Kidney (tissue), 14 donors: ENCODE data around the gene KDM5C. TPM values are rescaled to one million over a fixed set of nuclear protein-coding genes. Genes with fewer than 3 reads are reported as not detected.

Source experiments
- DNase-seq, 5 donors: peaks; one replicate each; pipeline ENCODE4 v3.0.0-alpha.2; 2013 to 2020
- FAIRE-seq: peaks from 2 replicates; lab custom pipeline; 2012; peaks lifted over from hg19 to GRCh38; lab: Jason Lieb, UNC
- H3K27ac ChIP-seq, 2 donors: one replicate each; pipeline ENCODE4 v1.7.0; 2013; ENCODE audit warnings: low read depth in 2 of 2, low read length in 2 of 2, inconsistent platforms in 1 of 2
- H3K27me3 ChIP-seq: one replicate; pipeline ENCODE4 v1.7.1; 2013; ENCODE audit warnings: low read length, inconsistent platforms; ENCODE audit not compliant: control insufficient read depth, insufficient read depth
- H3K36me3 ChIP-seq, 3 donors: one replicate each; pipeline versions ENCODE4 v1.7.0 to v1.7.1; 2013; ENCODE audit warnings: low read length in 3 of 3, control low read depth in 1 of 3, inconsistent platforms in 1 of 3; ENCODE audit not compliant: insufficient read depth in 3 of 3, control insufficient read depth in 2 of 3
- H3K4me1 ChIP-seq, 3 donors: one replicate each; pipeline versions ENCODE4 v1.7.0 to v1.7.1; 2013; ENCODE audit warnings: low read length in 3 of 3, inconsistent platforms in 1 of 3, low read depth in 1 of 3; ENCODE audit not compliant: control insufficient read depth in 2 of 3, insufficient read depth in 2 of 3
- H3K4me3 ChIP-seq, 3 donors: one replicate each; pipeline versions ENCODE4 v1.7.0 to v1.8.1; 2013; ENCODE audit warnings: low read length in 3 of 3, control low read depth in 1 of 3, inconsistent platforms in 1 of 3
- H3K9ac ChIP-seq, 3 donors: one replicate each; pipeline versions ENCODE4 v1.7.0 to v1.7.1; 2013; ENCODE audit warnings: low read length in 3 of 3, control low read depth in 1 of 3, inconsistent platforms in 1 of 3
- H3K9me3 ChIP-seq, 3 donors: one replicate each; pipeline versions ENCODE4 v1.7.0 to v1.7.1; 2013; ENCODE audit warnings: low read length in 3 of 3, control low read depth in 1 of 3, inconsistent platforms in 1 of 3; ENCODE audit not compliant: control insufficient read depth in 2 of 3, insufficient read depth in 1 of 3
- CTCF ChIP-seq: IDR thresholded peaks from 3 replicates; pipeline ENCODE4 v1.5.1; 2012; ENCODE audit warnings: mild to moderate bottlenecking, moderate library complexity, borderline replicate concordance; ENCODE audit not compliant: insufficient read depth; ENCODE audit errors: extremely low read depth
- intact Hi-C: fragments of 100-400 bp; cut with DNase I; formaldehyde crosslinking; loops from one replicate; pipeline ENCODE4 v1.11.1; 2022
- polyA plus RNA-seq: library from polyadenylated mRNA; stranded (reverse); fragments of 350-450 nt; fragmentation: Illumina TruSeq; extraction: RNeasy Lipid Tissue Mini Kit (QIAGEN cat#74804); gene quantifications from one replicate; pipeline ENCODE4 v1.2.3, GENCODE V29; 2014; ENCODE audit warnings: low read depth, low replicate concordance; ENCODE audit not compliant: insufficient read depth
- total RNA-seq: library from RNA; stranded (reverse); fragmentation: NEBNext Ultra II Directional; extraction: Animal tissue kit (Norgen Biotek cat#: 25700); gene quantifications from one replicate; pipeline ENCODE4 v1.2.1, GENCODE V29; 2021
- donor health status: control.
- donor health status: control.
- donor health status: control.
- donor health status: control.
- donor health status: control.
- donor health status: DM: yes; HTN: yes; CAD: no.
- donor health status: Normal renal cell carcinoma (clear cell type).

KDM5C gene
- total and polyA plus RNA-seq, 2 donors from 2014 or later: 14.9 to 114 TPM

DNA sequence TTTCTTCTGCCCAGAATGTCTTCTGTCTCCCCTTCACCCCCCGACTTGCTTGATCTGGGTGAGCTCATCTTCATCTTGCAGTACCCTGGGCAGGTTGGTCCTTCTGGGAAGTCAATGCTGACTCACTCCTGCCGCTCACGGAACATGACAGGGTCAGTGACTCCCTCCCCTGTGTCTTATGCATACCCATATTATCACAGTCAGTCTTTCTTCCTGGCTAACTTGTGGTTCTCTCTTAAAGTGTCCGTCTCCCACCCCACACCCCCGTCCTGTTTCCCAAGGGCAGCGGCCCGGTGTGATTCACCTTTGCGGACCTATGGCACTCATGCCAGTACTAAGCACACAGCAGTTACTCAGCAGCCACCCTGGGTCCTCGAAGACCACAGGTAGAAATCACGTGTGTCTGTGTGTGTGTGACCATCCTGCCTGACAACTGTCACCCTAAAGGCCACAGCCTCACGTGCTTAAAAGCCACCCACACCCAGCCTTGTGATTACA, 38.6 kb upstream of the KDM5C start:
- no peak for FAIRE-seq
- no peak overlapping the region for H3K27ac ChIP-seq
- TF ChIP-seq CTCF: no peak
- intact Hi-C loops: no loop called here
- DNase-seq: no peak
- no peak overlapping the region for H3K9ac ChIP-seq
- no peaks in the 10 kb centered on the region for H3K9me3 ChIP-seq
- H3K4me3 ChIP-seq: no peak overlapping the region
- no peaks in the 10 kb centered on the region for H3K4me1 ChIP-seq
- no peaks in the 10 kb centered on the region for H3K36me3 ChIP-seq
- H3K27me3 ChIP-seq: peaks cover 12% of the 10 kb centered on the region

GRCh38 chrX:53262918-53263394, 37.9 kb upstream of the KDM5C start:
- H3K27ac ChIP-seq: no peak overlapping the region
- no peak for DNase-seq
- no peaks in the 10 kb centered on the region for H3K4me1 ChIP-seq
- no peaks in the 10 kb centered on the region for H3K36me3 ChIP-seq
- H3K9ac ChIP-seq: no peak overlapping the region
- no peak for FAIRE-seq
- intact Hi-C loops: no loop called here
- no peak overlapping the region for H3K4me3 ChIP-seq
- peaks cover 15% of the 10 kb centered on the region for H3K27me3 ChIP-seq
- H3K9me3 ChIP-seq: no peaks in the 10 kb centered on the region
- TF ChIP-seq CTCF: no peak

GRCh38 chrX:53262189-53262917, 37.3 kb upstream of the KDM5C start:
- no peaks in the 10 kb centered on the region for H3K9me3 ChIP-seq
- intact Hi-C loops: no loop called here
- no peak overlapping the region for H3K9ac ChIP-seq
- H3K27me3 ChIP-seq: peaks cover 15% of the 10 kb centered on the region
- no peak overlapping the region for H3K4me3 ChIP-seq
- DNase-seq: no peak
- no peak overlapping the region for H3K27ac ChIP-seq
- TF ChIP-seq CTCF: no peak
- H3K36me3 ChIP-seq: no peaks in the 10 kb centered on the region
- H3K4me1 ChIP-seq: no peaks in the 10 kb centered on the region
- FAIRE-seq: no peak
